H1 (cell line): Measurements from ENCODE around the gene TOM1L2. TPM values are rescaled to one million over a fixed set of nuclear protein-coding genes. Genes with fewer than 3 reads are reported as not detected.

Experiments used
- POLR2AphosphoS5 ChIP-seq: IDR thresholded peaks from 2 replicates; pipeline ENCODE4 v1.6.1; 2011; ENCODE audit warnings: low read depth, low read length
- RNF2 ChIP-seq: fragments of 200-900, 300-1000 bp; sonication (generic); IDR thresholded peaks from 2 replicates; pipeline ENCODE4 v1.7.1; 2016; ENCODE audit warnings: borderline replicate concordance, low read depth, mild to moderate bottlenecking, antibody characterized with exemption, low read length; ENCODE audit not compliant: poor library complexity, severe bottlenecking; ENCODE audit errors: missing control alignments
- SP2 ChIP-seq: IDR thresholded peaks from 2 replicates; pipeline ENCODE4 v1.6.1; 2012; ENCODE audit warnings: mild to moderate bottlenecking, low read length, inconsistent platforms
- SRF ChIP-seq: IDR thresholded peaks from 2 replicates; pipeline ENCODE4 v1.6.1; 2011; ENCODE audit warnings: mild to moderate bottlenecking, low read depth, low read length, moderate library complexity
- polyA plus RNA-seq, 7 experiments: library from polyadenylated mRNA; depleted of rRNA in 3 of 7; stranded (reverse) in 5 of 7; unstranded in 2 of 7; fragments of >200 nt in 5 of 7; fragments of 200-250 nt in 2 of 7; gene quantifications; 1 replicate in 5 of 7; 2 replicates in 1 of 7; 4 replicates in 1 of 7; pipeline versions ENCODE4 v1.2.1 to v1.2.3, GENCODE V29; 2011 to 2013; ENCODE audit warnings: missing spikeins in 2 of 7, mixed read lengths in 2 of 7
- total RNA-seq: library from RNA; stranded (reverse); fragmentation: NEBNext Ultra II Directional; extraction: Animal tissue kit (Norgen Biotek cat#: 25700); gene quantifications from 2 replicates; pipeline ENCODE4 v1.2.1, GENCODE V29; 2021
- TF ChIP-seq, protein P1 (sequence below): IDR thresholded peaks from 2 replicates; pipeline ENCODE4 v1.6.1; 2011; ENCODE audit warnings: low read depth, mild to moderate bottlenecking, low read length; ENCODE audit not compliant: insufficient read depth

The TOM1L2 gene
- total and polyA plus RNA-seq, 2 of the 8 experiments (the other 6 are each of a cell fraction or from before 2014, with no cell fraction given): 2.0 to 3.4 TPM

DNA sequence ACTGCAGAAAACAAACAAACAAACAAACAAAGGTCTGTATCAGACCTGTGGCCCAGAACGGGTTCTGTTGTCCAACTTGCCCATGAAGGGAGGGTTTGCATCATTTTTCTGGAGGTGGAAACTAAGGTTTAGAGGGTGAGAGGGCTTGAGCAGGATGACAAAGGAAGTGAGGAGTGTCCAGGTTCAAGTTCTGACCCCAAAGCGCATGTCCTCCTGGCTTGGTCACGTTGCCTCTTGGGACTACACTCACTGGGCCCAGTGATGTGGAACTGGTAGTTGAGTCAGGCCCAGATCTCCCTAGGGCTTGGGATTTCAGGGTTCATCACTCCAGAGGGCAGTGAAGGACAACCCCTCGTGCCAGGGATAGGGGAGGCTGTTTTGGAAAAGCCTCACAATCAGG lies 137.2 kb downstream of the TOM1L2 start (continued):
- TF ChIP-seq POLR2AphosphoS5 (no peak), SP2 (no peak), SRF (no peak), RNF2 (no peak)
- TF ChIP-seq, protein P1, sequence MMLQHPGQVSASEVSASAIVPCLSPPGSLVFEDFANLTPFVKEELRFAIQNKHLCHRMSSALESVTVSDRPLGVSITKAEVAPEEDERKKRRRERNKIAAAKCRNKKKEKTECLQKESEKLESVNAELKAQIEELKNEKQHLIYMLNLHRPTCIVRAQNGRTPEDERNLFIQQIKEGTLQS: no peak
- TF ChIP-seq, all 59 proteins: peak for 0
